Measurements from ENCODE around the gene ISM1.

The ISM1 gene

DNA sequence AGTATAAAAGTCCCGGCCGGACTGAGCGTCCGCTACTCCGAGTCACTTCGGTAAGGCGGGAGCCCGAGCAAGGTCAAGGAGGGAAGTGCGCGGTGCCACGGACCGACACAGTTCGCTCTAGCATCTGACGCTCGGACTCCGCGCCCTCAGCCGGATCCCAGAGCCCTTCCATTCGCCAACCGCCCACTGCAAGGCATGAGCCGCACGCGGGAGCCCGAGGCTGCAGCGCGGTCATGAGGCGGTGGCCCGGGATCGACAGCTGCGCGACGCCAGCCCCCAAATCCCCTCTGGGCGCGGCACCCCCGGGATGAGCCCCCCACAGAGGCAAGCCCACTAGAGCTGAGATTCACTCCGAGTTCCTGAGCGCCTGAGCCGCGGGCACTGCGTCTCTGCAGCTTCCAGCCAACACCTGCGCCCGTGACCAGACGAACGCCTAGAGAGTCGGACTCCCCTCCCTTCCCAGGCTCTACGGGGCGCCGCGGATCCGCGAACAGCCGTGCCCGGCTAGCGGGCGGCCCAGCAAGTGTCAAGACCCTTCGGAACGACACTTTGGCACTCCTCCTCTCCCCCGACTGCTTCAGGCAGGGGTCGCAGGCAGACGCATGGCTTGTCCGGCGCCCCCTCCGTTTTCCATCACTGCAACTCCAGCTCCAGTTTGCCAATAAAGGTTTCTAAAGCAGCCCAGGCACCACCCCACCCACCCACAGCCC is 725 bp upstream of the ISM1 start:
- in situ Hi-C loops (cut with HindIII; ENCODE audit: low sequenced_read_pairs), result no loop called here
- DNase-seq (ENCODE audit: low read depth), result no peak
- TF ChIP-seq, protein P1, sequence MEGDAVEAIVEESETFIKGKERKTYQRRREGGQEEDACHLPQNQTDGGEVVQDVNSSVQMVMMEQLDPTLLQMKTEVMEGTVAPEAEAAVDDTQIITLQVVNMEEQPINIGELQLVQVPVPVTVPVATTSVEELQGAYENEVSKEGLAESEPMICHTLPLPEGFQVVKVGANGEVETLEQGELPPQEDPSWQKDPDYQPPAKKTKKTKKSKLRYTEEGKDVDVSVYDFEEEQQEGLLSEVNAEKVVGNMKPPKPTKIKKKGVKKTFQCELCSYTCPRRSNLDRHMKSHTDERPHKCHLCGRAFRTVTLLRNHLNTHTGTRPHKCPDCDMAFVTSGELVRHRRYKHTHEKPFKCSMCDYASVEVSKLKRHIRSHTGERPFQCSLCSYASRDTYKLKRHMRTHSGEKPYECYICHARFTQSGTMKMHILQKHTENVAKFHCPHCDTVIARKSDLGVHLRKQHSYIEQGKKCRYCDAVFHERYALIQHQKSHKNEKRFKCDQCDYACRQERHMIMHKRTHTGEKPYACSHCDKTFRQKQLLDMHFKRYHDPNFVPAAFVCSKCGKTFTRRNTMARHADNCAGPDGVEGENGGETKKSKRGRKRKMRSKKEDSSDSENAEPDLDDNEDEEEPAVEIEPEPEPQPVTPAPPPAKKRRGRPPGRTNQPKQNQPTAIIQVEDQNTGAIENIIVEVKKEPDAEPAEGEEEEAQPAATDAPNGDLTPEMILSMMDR (IDR thresholded peaks at IDR 0.05; ENCODE audit: low read depth, low read length, missing control alignments), result no peak
- peak overlapping the region; percentile 40 for H3K4me3 ChIP-seq (ENCODE audit: low read depth, low read length)

DNA sequence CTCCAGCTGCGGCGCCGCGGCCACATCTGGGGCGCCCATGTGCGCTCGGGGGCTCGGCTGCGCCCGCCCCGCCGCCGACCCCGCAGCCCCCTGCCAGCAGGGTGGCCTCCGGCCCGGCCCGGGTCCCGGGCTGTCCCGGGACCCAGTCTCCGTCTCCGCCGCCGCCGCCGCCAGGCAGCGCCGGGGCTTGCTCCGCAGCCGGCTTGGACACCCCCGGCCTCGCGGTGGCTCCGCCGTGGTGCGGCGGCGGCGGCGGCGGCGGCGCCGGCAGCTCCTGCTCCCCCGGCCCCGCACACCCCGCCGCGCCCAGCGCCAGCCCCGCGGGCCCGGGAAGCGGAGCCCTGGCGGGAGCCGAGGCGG is 219 bp downstream of the ISM1 start:
- in situ Hi-C loops (cut with HindIII; ENCODE audit: low sequenced_read_pairs), result no loop called here
- H3K4me3 ChIP-seq (ENCODE audit: low read depth, low read length), result peak overlapping the region; percentile 40
- DNase-seq (ENCODE audit: low read depth), result no peak

DNA sequence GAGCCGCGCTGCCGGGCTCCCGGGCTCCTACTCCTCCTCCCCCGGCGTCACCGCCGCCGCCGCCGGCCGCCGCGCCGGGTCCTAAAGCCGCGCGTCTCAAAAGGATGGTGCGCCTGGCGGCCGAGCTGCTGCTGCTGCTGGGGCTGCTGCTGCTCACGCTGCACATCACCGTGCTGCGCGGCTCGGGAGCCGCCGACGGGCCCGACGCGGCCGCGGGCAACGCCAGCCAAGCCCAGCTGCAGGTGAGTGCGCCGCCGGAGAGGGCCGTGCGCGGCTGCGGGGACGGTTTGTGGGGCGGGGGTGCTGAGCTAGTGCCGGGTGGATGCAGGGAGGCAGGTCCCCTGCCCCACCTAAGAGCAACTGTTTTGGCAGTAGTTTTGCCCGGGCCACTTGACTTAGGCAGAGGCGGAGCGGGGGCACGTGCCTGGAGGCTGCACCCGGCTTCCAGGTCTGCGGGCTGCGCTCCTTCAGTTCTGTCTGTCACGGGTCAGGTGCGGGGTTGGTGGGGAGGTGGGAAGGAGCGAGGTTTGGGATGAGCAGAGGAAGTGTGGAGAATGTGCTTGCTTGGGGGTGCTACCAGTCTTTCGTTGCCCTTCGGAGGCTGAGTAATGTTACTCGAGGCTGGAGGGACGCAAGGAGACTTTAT is 722 bp downstream of the ISM1 start:
- TF ChIP-seq, protein P1 (IDR thresholded peaks at IDR 0.05; ENCODE audit: low read depth, low read length, missing control alignments), result no peak
- H3K4me3 ChIP-seq (ENCODE audit: low read depth, low read length), result peak overlapping the region; percentile 30
- in situ Hi-C loops (cut with HindIII; ENCODE audit: low sequenced_read_pairs), result no loop called here
- peak; percentile 5 for DNase-seq (ENCODE audit: low read depth)

More for the DNA sequence above, 219 bp downstream of the ISM1 start:
- TF ChIP-seq, protein P1 (IDR thresholded peaks at IDR 0.05; ENCODE audit: low read depth, low read length, missing control alignments), result no peak

DNA sequence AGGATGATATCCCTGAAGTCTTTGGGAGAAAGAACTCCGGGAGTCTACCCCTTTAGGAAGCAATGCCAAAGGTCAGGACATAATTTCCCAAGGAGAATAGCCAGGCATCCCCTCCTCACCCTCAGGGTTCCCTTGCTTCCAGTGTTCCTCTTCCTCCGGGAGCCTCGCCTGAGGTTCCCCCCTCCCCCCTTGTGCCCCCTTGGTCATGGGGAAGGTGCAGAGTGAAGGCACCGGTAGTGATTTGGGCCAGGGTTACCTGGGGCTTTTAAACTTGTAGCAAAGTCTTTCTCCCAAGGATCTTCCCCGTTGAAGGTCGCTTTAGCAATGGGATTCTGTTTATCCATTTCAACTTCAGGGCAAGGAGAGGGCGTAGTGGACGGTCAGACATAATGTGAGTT is 1.2 kb downstream of the ISM1 start:
- no peak overlapping the region for H3K4me3 ChIP-seq (ENCODE audit: low read depth, low read length)

GRCh38 chr20:13223736-13224520 is 2.9 kb downstream of the ISM1 start:
- no peak for DNase-seq (ENCODE audit: low read depth)
- TF ChIP-seq, protein P1 (IDR thresholded peaks at IDR 0.05; ENCODE audit: low read depth, low read length, missing control alignments), result no peak
- in situ Hi-C loops (cut with HindIII; ENCODE audit: low sequenced_read_pairs), result no loop called here
- no peak overlapping the region for H3K4me3 ChIP-seq (ENCODE audit: low read depth, low read length)

More for the DNA sequence above, 1.2 kb downstream of the ISM1 start:
- TF ChIP-seq, protein P1 (IDR thresholded peaks at IDR 0.05; ENCODE audit: low read depth, low read length, missing control alignments), result no peak
- in situ Hi-C loops (cut with HindIII; ENCODE audit: low sequenced_read_pairs), result no loop called here
- DNase-seq (ENCODE audit: low read depth), result no peak

DNA sequence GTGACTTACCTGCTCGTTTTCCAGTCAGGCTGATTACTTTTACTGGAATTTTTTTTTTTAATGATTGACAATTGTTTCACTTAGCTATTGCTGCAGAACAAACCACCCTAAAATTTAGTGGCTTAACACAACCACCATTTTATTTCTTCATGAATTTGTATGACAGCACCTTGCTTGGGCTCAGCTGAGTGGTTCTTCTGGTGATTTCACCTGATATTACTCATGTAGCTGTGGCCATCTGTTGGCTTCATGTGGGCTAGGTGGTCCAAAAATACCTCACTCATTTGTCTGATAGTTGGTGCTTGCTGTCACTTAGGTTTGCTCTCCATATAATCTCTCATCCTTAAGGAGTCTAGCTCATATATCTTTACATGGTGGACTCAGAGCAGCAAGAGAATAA is 5.3 kb downstream of the ISM1 start:
- in situ Hi-C loops (cut with HindIII; ENCODE audit: low sequenced_read_pairs), result no loop called here
- H3K4me3 ChIP-seq (ENCODE audit: low read depth, low read length), result no peak overlapping the region
- TF ChIP-seq, protein P1 (IDR thresholded peaks at IDR 0.05; ENCODE audit: low read depth, low read length, missing control alignments), result no peak
- no peak for DNase-seq (ENCODE audit: low read depth)
